ENCODE results near the gene AMBRA1.

The AMBRA1 gene, protein sequence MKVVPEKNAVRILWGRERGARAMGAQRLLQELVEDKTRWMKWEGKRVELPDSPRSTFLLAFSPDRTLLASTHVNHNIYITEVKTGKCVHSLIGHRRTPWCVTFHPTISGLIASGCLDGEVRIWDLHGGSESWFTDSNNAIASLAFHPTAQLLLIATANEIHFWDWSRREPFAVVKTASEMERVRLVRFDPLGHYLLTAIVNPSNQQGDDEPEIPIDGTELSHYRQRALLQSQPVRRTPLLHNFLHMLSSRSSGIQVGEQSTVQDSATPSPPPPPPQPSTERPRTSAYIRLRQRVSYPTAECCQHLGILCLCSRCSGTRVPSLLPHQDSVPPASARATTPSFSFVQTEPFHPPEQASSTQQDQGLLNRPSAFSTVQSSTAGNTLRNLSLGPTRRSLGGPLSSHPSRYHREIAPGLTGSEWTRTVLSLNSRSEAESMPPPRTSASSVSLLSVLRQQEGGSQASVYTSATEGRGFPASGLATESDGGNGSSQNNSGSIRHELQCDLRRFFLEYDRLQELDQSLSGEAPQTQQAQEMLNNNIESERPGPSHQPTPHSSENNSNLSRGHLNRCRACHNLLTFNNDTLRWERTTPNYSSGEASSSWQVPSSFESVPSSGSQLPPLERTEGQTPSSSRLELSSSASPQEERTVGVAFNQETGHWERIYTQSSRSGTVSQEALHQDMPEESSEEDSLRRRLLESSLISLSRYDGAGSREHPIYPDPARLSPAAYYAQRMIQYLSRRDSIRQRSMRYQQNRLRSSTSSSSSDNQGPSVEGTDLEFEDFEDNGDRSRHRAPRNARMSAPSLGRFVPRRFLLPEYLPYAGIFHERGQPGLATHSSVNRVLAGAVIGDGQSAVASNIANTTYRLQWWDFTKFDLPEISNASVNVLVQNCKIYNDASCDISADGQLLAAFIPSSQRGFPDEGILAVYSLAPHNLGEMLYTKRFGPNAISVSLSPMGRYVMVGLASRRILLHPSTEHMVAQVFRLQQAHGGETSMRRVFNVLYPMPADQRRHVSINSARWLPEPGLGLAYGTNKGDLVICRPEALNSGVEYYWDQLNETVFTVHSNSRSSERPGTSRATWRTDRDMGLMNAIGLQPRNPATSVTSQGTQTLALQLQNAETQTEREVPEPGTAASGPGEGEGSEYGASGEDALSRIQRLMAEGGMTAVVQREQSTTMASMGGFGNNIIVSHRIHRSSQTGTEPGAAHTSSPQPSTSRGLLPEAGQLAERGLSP (N-terminal part only)

DNA sequence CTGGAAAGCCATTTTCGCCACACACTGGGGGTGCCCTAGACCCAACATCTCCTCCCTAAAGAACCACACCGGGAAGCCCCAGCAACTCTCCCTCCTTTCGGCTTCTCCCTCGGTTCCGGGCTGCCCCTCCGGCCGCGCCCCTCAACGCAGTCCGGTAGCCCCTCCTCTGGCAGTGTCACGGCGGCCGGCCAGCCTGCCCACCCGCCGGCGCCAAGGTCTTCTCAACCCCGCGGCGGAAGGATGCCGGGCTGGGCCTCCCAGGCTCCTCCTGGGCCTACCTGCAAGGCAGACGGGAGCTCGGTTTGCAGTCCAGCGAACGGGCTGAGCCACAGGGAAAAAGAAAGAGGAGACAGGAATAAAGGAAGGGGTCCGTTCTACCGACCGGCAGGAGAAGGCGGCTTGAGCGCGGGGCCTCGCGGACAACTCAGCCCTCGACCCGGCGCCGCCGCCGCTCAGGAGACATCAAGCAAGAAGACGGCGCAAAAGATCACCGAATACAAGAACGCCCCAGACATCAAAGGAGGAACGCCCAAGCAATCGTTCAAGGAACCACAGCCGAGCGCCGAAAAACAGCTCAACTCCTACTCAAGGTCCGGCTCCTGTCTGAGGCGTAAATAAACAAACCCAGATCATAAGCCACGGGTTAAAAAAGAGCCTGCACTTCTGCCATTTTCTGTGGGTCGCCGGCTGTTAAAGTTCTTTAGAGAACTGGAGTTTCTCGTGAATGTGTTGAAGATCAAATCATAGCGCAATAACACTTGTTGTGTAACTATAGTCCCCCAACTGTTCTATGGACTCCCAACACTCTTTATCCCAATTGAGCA lies at the start of gene AMBRA1:
Gene AMBRA1, minus strand, starts transcription at position 474 of the 824 bp plus-strand sequence. CDS start 45,643 bp downstream, outside the sequence.
- Mint-ChIP-seq H3K4me3 (peak within 1 kb of the TSS; percentile 88 to 94), H3K36me3 (peaks cover 8 to 10% of the 10 kb centered on the region in 2 donors), H3K4me1 (peaks cover 18 to 38% of the 10 kb centered on the region in 2 donors), H3K9me3 (no peaks in the 10 kb centered on the region), H3K27ac (peak within 1 kb of the TSS; percentile 90), H3K27me3 (no peaks in the 10 kb centered on the region)
- DNase-seq (peak; percentile 88), ATAC-seq (replicated peaks) (peak; percentile 87 to 95)

DNA sequence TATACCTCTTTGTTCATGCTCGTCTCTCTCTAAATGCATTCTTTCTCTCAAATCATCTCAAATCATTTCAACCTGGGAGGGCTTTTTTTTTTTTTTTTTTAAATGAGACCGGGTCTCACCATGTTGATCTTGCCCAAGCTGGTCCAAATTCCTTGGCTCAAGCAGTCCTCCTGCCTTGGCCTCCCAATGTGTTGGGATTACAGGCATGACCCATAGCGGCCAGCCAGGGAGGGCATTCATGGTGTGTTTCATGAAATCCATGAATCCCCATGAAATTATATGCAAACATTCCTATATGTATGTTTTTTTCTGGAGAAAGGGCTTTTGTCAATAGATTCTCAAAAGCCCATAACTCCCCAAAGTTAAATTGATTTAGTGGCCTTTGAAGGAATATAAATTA lies 49.7 kb upstream of the AMBRA1 start:
- Mint-ChIP-seq H3K36me3 (peaks cover 23 to 32% of the 10 kb centered on the region in 2 donors), H3K4me1 (no peaks in the 10 kb centered on the region), H3K27ac (no peak overlapping the region), H3K9me3 (no peaks in the 10 kb centered on the region), H3K4me3 (no peak overlapping the region), H3K27me3 (no peaks in the 10 kb centered on the region)
- ATAC-seq (replicated peaks) (no peak), DNase-seq (no peak)

DNA sequence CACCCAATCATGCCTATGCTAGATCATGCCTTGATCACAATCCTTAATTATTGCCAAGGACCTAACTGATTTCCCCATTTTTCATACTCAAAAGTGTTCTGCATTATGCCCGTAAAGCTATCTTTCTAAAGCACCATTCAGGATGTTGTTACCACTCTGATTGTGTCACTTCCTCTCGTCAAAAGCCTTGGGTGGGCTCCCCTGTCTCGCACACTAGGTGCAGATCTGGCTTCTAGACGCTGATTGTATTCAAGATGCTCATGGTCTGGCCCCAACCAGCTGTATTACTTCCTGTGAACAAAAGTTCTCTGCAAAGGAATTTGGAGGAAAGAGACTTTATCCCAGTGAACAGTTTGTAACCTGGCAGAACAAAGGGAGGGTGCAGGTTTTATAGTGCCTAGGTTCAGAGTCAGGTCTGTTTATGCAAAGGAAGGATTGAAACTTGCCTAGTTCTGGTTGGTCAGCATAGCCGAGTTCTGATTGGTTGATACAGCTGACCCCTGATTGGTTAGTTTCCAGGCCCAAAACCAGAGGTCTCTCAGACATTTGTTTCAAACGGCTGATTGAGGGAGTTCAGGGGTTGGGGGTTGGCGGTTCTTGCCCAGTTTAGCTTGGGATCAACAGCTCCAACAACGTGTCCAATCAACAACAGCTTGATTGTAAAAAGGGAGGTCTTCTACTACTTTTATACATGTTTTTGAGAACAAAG lies 49.0 kb upstream of the AMBRA1 start:
- Mint-ChIP-seq H3K4me3 (no peak overlapping the region), H3K27ac (no peak overlapping the region), H3K36me3 (peaks cover 25 to 35% of the 10 kb centered on the region in 2 donors), H3K27me3 (no peaks in the 10 kb centered on the region), H3K4me1 (no peaks in the 10 kb centered on the region), H3K9me3 (no peaks in the 10 kb centered on the region)
- DNase-seq (no peak), ATAC-seq (replicated peaks) (no peak)

DNA sequence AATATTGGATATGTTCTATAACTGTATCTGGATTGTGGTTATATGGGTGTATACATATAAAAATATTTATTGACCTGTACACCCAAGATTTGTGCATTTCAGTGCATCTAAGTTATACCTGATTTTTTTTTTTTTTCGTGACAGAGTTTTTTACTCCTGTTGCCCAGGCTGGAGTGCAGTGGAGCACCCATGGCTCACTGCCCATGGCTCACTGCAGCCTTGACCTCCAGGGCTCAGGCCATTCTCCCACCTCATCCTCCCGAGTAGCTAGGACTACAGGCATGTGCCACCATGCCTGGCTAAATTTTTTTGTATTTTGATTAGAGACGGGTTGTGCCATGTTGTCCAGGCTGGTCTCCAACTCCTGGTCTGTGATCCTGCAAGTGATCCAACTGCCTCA lies 47.8 kb upstream of the AMBRA1 start:
- Mint-ChIP-seq H3K9me3 (no peaks in the 10 kb centered on the region), H3K4me3 (no peak overlapping the region), H3K4me1 (no peaks in the 10 kb centered on the region), H3K27me3 (no peaks in the 10 kb centered on the region), H3K27ac (no peak overlapping the region), H3K36me3 (peaks cover 25 to 32% of the 10 kb centered on the region in 2 donors)
- ATAC-seq (replicated peaks) (no peak), DNase-seq (no peak)

DNA sequence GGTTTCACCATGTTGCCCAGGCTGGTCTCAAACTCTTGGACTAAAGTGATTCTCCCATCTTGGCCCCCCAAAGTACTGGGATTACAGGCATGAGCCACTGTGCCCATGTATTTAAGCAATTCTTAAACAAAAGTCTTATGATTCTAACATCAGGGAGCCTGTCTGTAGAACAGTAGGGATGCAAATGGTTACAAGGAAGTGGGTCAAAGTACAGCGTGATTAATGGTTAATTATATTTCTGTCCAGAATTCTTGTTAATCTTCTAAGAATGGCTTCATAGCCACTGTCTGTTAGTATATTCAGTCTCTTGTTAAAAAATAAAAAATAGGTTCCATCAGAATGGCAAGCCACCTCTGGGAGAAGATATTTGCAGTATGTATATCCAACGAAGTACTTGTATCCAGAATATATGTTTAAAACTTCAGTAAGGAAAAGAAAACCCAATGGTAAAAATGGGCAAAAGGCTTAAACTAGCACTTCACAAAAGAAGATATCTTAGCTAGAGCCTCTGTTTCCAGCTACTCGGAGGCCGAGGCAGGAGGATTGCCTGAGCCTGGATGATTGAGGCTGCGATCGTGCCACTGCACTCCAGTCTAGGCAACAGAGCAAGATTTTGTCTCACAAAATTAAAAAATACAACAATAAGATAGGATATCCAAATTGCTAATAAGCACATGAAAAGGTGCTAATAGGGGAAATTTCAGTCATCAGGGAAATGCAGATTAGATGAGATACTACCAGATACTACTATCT lies 46.4 kb upstream of the AMBRA1 start:
- Mint-ChIP-seq H3K27me3 (no peaks in the 10 kb centered on the region), H3K9me3 (no peaks in the 10 kb centered on the region), H3K27ac (no peak overlapping the region), H3K4me3 (no peak overlapping the region), H3K4me1 (no peaks in the 10 kb centered on the region), H3K36me3 (peaks cover 22 to 26% of the 10 kb centered on the region in 2 donors)
- no peak for DNase-seq
- ATAC-seq (replicated peaks) = no peak

DNA sequence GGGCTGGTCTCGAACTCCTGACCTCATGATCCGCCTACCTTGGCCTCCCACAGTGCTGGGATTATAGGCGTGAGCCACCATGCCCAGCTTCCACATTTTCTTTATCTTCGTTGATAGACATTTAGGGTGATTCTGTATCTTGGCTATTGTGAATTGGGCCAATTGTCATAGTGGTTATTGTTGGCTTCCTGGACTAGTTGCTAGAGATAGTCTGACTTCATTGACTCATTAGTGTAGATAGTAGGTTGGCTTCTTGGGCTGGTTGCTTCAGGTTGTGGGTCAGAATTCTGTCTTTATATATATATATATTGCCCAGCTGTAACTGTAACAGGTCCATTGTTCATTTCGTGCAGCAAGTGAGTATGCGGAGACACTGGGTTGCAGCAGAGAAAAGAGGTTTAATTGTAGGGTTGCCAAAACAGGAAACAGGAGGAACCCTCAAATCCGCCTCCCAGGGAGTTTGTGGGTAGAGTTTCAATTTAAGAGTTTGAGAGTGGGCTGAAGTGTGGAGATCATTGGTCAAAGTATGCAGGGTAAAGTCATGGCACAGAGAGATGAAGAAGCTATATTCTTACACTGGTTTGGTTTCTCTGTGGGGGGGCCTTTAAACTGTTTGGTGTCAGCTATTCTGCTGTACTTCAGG lies 45.5 kb upstream of the AMBRA1 start:
- H3K27me3 Mint-ChIP-seq = no peaks in the 10 kb centered on the region
- no peaks in the 10 kb centered on the region for H3K9me3 Mint-ChIP-seq
- DNase-seq (no peak), ATAC-seq (replicated peaks) (no peak)
- no peaks in the 10 kb centered on the region for H3K4me1 Mint-ChIP-seq
- no peak overlapping the region for H3K27ac Mint-ChIP-seq
- H3K36me3 Mint-ChIP-seq = peaks cover 21 to 26% of the 10 kb centered on the region in 2 donors
- H3K4me3 Mint-ChIP-seq = no peak overlapping the region

DNA sequence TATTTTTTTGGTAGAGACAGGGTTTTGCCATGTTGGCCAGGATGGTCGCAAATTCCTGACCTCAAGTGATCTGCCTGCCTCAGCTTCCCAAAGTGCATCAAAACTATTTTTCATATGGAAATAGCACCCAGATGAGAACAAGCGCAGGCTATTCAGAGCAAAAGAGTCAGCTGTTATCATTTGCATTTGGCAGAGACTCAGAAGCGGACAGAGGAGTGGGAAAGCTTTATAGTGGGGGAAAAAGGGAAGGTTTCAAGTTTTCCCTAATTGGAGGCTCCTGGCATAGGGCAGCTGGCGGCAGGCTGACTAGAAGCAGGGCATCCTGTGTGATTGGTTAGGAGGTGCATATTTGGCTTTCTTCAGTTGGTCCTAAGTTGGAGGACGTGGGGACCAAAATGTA lies 43.7 kb upstream of the AMBRA1 start:
- no peak for DNase-seq
- Mint-ChIP-seq H3K27ac (no peak overlapping the region), H3K4me3 (no peak overlapping the region), H3K4me1 (no peaks in the 10 kb centered on the region), H3K9me3 (no peaks in the 10 kb centered on the region), H3K27me3 (no peaks in the 10 kb centered on the region), H3K36me3 (peaks cover 16 to 20% of the 10 kb centered on the region in 2 donors)
- no peak for ATAC-seq (replicated peaks)

DNA sequence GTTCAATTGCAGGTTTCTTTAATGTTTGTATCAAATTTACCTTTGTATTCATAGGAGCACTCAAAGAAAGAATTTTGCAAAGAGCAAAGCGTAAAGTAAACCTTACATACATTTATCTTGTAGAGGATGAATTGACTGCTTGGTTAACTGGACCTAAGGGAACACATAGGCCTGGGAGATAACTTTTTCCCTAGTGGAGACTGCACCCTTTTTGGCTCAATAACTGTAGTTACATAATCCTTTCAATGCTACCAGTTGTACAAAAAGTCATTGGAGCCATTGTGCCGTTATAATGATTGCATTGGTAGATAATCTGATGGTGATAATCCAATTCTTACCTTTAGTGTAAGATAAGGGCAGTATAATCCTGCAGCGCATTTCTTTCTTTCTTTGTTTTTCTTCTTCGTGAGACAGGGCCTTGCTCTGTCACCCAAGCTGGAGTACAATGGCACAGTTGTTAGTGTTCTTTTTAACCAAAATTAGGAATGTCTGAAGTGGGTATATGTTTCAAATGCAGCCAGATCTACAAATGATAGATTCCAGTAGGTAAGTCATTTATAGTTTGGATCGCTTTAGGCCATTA lies 41.8 kb upstream of the AMBRA1 start:
- Mint-ChIP-seq H3K27me3 (no peaks in the 10 kb centered on the region), H3K36me3 (peaks cover 20 to 21% of the 10 kb centered on the region in 2 donors), H3K27ac (no peak overlapping the region), H3K4me3 (no peak overlapping the region), H3K4me1 (peaks cover 0 to 2% of the 10 kb centered on the region in 2 donors), H3K9me3 (no peaks in the 10 kb centered on the region)
- ATAC-seq (replicated peaks) (no peak), DNase-seq (no peak)

DNA sequence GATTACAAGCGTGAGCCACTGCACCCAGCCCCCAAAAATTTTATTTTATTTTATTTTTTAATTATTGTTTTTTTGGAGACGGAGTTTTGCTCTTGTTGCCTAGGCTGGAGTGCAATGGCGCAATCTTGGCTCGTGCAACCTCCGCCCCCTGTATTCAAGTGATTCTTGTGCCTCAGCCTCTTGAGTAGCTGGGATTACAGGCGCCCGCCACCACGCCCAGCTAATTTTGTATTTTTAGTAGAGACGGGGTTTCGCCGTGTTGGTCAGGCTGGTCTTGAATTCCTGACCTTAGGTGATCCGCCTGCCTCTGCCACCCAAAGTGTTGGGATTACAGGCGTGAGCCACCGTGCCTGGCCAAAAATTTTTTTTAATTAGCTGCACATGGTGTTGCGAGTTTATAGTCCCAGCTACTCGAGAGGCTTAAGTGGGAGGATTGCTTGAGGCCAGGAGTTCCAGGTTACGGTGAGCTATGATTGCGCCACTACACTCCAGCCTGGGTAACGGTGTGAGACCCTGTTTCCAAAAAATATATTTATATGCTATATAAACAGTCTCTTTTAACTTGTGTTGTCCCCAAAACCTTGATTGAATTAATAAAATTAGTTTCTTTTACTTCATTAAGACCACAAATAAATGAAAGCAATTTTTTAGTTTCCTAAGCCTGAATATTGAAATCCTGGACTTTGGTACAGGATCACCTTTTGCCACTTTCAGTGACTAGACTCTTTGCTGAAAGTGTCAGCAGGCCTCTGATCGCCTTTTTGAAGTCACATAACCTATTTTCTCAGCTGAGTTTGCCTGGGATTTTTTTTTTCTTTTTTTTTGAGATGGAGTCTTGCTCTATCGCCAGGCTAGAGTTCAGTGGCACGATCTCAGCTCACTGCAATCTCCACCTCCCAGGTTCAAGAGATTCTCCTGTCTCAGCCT lies 39.7 kb upstream of the AMBRA1 start:
- peaks cover 18 to 19% of the 10 kb centered on the region in 2 donors for H3K36me3 Mint-ChIP-seq
- no peak for DNase-seq

DNA sequence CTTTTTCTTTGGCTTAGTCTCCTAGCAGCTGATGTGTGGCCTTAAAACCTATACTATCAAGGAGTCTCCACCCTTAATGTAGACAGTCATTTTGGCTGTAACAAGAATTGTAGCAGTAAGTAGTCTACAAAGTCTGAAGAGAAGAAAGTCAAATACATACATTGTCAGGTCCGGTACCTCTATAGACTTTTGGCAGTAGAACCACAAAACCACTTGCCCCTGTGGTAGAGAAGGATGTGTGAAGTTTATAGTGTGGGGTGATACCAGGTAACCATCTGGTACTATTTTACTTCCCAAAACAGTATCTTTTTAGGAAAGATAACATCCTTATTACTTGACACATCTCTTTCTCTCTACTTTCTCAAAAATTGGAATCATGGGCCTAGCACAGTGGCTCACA lies 38.7 kb upstream of the AMBRA1 start:
- DNase-seq = no peak
- Mint-ChIP-seq H3K27ac (no peak overlapping the region), H3K36me3 (peaks cover 15 to 16% of the 10 kb centered on the region in 2 donors), H3K4me3 (no peak overlapping the region), H3K4me1 (peaks cover 7% of the 10 kb centered on the region in 2 donors), H3K27me3 (no peaks in the 10 kb centered on the region), H3K9me3 (no peaks in the 10 kb centered on the region)
- no peak for ATAC-seq (replicated peaks)

More for the DNA sequence above, 39.7 kb upstream of the AMBRA1 start:
- no peaks in the 10 kb centered on the region for H3K27me3 Mint-ChIP-seq
- H3K27ac Mint-ChIP-seq = no peak overlapping the region
- no peak overlapping the region for H3K4me3 Mint-ChIP-seq
- ATAC-seq (replicated peaks) = no peak
- H3K9me3 Mint-ChIP-seq = no peaks in the 10 kb centered on the region
- H3K4me1 Mint-ChIP-seq = peaks cover 7% of the 10 kb centered on the region in 2 donors

DNA sequence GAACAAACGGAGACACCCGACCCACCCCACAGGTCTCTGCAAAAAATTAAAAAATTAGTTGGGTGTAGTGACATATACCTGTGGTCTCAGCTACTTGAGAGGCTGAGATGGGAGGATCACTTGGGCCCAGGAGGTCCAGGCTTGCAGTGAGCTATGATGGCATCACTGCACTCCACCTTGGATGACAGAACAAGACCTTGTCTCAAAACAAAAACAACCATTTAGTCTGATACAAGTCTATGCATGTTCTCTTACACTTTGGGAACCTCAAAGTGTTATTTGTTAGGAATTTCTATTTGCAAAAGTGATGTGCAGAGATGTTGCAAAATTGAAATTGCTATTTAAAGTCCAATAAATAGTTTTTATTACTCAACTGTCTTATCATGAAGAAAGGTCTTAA lies 37.9 kb upstream of the AMBRA1 start:
- Mint-ChIP-seq H3K27ac (no peak overlapping the region), H3K36me3 (peaks cover 15 to 16% of the 10 kb centered on the region in 2 donors)

More for the DNA sequence above, 37.9 kb upstream of the AMBRA1 start:
- Mint-ChIP-seq H3K4me1 (peaks cover 7% of the 10 kb centered on the region in 2 donors), H3K4me3 (no peak overlapping the region), H3K27me3 (no peaks in the 10 kb centered on the region), H3K9me3 (no peaks in the 10 kb centered on the region)
- DNase-seq = no peak
- ATAC-seq (replicated peaks) = no peak

Data from stimulated activated naive B cell treated with anti-CD40 and anti-IgM and Interleukin-4, amounts not matched to agents 10 μg/mL and 1 μg/mL and 100 μg/mL, for 72 hours (primary cell).